ENCODE measurements around the gene TIMP3. TPM values are rescaled to one million over a fixed set of nuclear protein-coding genes. Genes with fewer than 3 reads are reported as not detected.

TIMP3 gene
- total RNA-seq, 2 donors from 2014 or later: 6.3 to 17.1 TPM

- TF ChIP-seq, protein P1, sequence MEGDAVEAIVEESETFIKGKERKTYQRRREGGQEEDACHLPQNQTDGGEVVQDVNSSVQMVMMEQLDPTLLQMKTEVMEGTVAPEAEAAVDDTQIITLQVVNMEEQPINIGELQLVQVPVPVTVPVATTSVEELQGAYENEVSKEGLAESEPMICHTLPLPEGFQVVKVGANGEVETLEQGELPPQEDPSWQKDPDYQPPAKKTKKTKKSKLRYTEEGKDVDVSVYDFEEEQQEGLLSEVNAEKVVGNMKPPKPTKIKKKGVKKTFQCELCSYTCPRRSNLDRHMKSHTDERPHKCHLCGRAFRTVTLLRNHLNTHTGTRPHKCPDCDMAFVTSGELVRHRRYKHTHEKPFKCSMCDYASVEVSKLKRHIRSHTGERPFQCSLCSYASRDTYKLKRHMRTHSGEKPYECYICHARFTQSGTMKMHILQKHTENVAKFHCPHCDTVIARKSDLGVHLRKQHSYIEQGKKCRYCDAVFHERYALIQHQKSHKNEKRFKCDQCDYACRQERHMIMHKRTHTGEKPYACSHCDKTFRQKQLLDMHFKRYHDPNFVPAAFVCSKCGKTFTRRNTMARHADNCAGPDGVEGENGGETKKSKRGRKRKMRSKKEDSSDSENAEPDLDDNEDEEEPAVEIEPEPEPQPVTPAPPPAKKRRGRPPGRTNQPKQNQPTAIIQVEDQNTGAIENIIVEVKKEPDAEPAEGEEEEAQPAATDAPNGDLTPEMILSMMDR (conservative IDR thresholded peaks at IDR 0.05): no peak
- H3K36me3 Mint-ChIP-seq (ENCODE audit: low read depth): no peaks in the 10 kb centered on the region
- no peaks in the 10 kb centered on the region for H3K9me3 ChIP-seq (ENCODE audit: control insufficient read depth, low read length)
- H3K4me1 Mint-ChIP-seq: peaks cover 2% of the 10 kb centered on the region
- peaks cover 5% of the 10 kb centered on the region for H3K27me3 Mint-ChIP-seq (ENCODE audit: insufficient read depth)
- DNase-seq: peak; percentile 40
- H3K9me3 Mint-ChIP-seq: no peaks in the 10 kb centered on the region
- WGBS, 2 experiments (ENCODE audit: insufficient coverage in 1 of 2, insufficient read length in 1 of 2): 90 to 92% methylated on average over 19 to 21 of the region's 21 CpGs
- no peak overlapping the region for H3K4me3 Mint-ChIP-seq
- no peak overlapping the region for H3K9ac ChIP-seq (ENCODE audit: extremely low read depth, low read length, poor library complexity, severe bottlenecking)
- no peak overlapping the region for H3K27ac Mint-ChIP-seq
- no peaks in the 10 kb centered on the region for H3K36me3 ChIP-seq (ENCODE audit: control insufficient read depth, insufficient read depth, low read length)
- peaks cover 14% of the 10 kb centered on the region for H3K27me3 ChIP-seq (ENCODE audit: control insufficient read depth, insufficient read depth, low read length, poor library complexity, severe bottlenecking)
- no peaks in the 10 kb centered on the region for H3K4me1 ChIP-seq (ENCODE audit: control insufficient read depth, insufficient read depth, low read length)
- no peak overlapping the region for H3K27ac ChIP-seq (ENCODE audit: low read depth, low read length)
- H3K4me3 ChIP-seq (ENCODE audit: low read length): no peak overlapping the region
These were observed 108.3 kb downstream of the TIMP3 start for GRCh38 chr22:32909581-32910428.

DNA sequence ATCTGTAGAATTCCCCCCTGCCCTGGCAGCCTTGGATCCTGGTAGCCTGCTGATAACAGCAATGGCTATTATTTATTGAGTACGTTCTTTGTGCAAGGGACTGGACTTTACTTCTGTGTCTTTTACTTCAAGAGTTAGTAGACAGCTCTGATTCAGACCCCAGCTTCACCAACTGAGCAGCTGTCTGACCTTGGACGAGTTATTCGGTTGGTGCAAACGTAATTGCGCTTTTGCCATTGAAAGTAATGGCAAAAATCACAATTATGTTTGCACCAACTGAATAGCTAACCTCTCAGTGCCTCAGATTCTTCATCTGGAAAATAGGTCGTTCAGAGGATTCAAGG lies 108.9 kb downstream of the TIMP3 start:
- no peak overlapping the region for H3K4me3 ChIP-seq (ENCODE audit: low read length)
- Mint-ChIP-seq H3K36me3 (ENCODE audit: low read depth) (no peaks in the 10 kb centered on the region), H3K9me3 (no peaks in the 10 kb centered on the region), H3K4me3 (no peak overlapping the region), H3K27ac (no peak overlapping the region), H3K27me3 (ENCODE audit: insufficient read depth) (peaks cover 5% of the 10 kb centered on the region), H3K4me1 (peaks cover 2% of the 10 kb centered on the region)
- peaks cover 2% of the 10 kb centered on the region for H3K9me3 ChIP-seq (ENCODE audit: control insufficient read depth, low read length)
- TF ChIP-seq, protein P1 (conservative IDR thresholded peaks at IDR 0.05): no peak
- H3K27ac ChIP-seq (ENCODE audit: low read depth, low read length): no peak overlapping the region
- H3K27me3 ChIP-seq (ENCODE audit: control insufficient read depth, insufficient read depth, low read length, poor library complexity, severe bottlenecking): peaks cover 14% of the 10 kb centered on the region
- no peak for DNase-seq
- no peaks in the 10 kb centered on the region for H3K36me3 ChIP-seq (ENCODE audit: control insufficient read depth, insufficient read depth, low read length)
- no peak overlapping the region for H3K9ac ChIP-seq (ENCODE audit: extremely low read depth, low read length, poor library complexity, severe bottlenecking)
- no peaks in the 10 kb centered on the region for H3K4me1 ChIP-seq (ENCODE audit: control insufficient read depth, insufficient read depth, low read length)
- WGBS, 2 experiments (ENCODE audit: insufficient coverage in 1 of 2, insufficient read length in 1 of 2): 85 to 93% methylated on average over 6 of the region's 6 CpGs

GRCh38 chr22:32911503-32911902 lies 110.0 kb downstream of the TIMP3 start:
- Mint-ChIP-seq H3K27ac (no peak overlapping the region), H3K4me1 (no peaks in the 10 kb centered on the region), H3K4me3 (no peak overlapping the region), H3K27me3 (ENCODE audit: insufficient read depth) (peaks cover 5% of the 10 kb centered on the region), H3K9me3 (peaks cover 6% of the 10 kb centered on the region), H3K36me3 (ENCODE audit: low read depth) (peaks cover 4% of the 10 kb centered on the region)
- Histone ChIP-seq H3K4me3 (ENCODE audit: low read length) (no peak overlapping the region), H3K4me1 (ENCODE audit: control insufficient read depth, insufficient read depth, low read length) (no peaks in the 10 kb centered on the region), H3K36me3 (ENCODE audit: control insufficient read depth, insufficient read depth, low read length) (no peaks in the 10 kb centered on the region), H3K27ac (ENCODE audit: low read depth, low read length) (no peak overlapping the region), H3K9me3 (ENCODE audit: control insufficient read depth, low read length) (peaks cover 13% of the 10 kb centered on the region), H3K9ac (ENCODE audit: extremely low read depth, low read length, poor library complexity, severe bottlenecking) (no peak overlapping the region), H3K27me3 (ENCODE audit: control insufficient read depth, insufficient read depth, low read length, poor library complexity, severe bottlenecking) (peaks cover 14% of the 10 kb centered on the region)
- WGBS, 2 experiments (ENCODE audit: insufficient coverage in 1 of 2, insufficient read length in 1 of 2): 55 to 92% methylated on average over 6 to 9 of the region's 9 CpGs
- DNase-seq: no peak
- TF ChIP-seq, protein P1 (conservative IDR thresholded peaks at IDR 0.05): no peak
